Measurements from ENCODE around the gene CD9. TPM values are rescaled to one million over a fixed set of nuclear protein-coding genes. Genes with fewer than 3 reads are reported as not detected.

CD9 gene
- total RNA-seq, 6 experiments from 2014 or later, result 43.2 to 72.6 (median 46.4) TPM

GRCh38 chr12:6229224-6230218 lies 29.3 kb downstream of the CD9 start:
- DNase-seq, result peak; percentile 96
- H3K27ac Mint-ChIP-seq, result peak overlapping the region; percentile 99
- H3K4me1 Mint-ChIP-seq (ENCODE audit: low read depth), result peaks cover 39% of the 10 kb centered on the region
- H3K4me3 Mint-ChIP-seq, result peak overlapping the region; percentile 80
- H3K36me3 Mint-ChIP-seq (ENCODE audit: low read depth), result no peaks in the 10 kb centered on the region
- TF ChIP-seq CTCF (IDR thresholded peaks at IDR 0.05), result no peak
- peaks cover 2% of the 10 kb centered on the region for H3K27me3 Mint-ChIP-seq (ENCODE audit: insufficient read depth)
- no peaks in the 10 kb centered on the region for H3K9me3 Mint-ChIP-seq

- Mint-ChIP-seq H3K36me3 (ENCODE audit: low read depth) (peaks cover under 1% of the 10 kb centered on the region; the same call in 1 of the 2 replicates), H3K4me1 (ENCODE audit: low read depth) (peaks cover 39% of the 10 kb centered on the region), H3K27ac (peak overlapping the region; percentile 99), H3K27me3 (ENCODE audit: insufficient read depth) (peaks cover 2% of the 10 kb centered on the region), H3K4me3 (peak overlapping the region; percentile 80), H3K9me3 (no peaks in the 10 kb centered on the region)
- no peak for DNase-seq
- no peak for TF ChIP-seq CTCF (IDR thresholded peaks at IDR 0.05)
Measured at GRCh38 chr12:6230321-6231110, 30.3 kb downstream of the CD9 start.

GRCh38 chr12:6231359-6232268 lies 31.4 kb downstream of the CD9 start:
- Mint-ChIP-seq H3K9me3 (no peaks in the 10 kb centered on the region), H3K27ac (peak overlapping the region; percentile 26), H3K36me3 (ENCODE audit: low read depth) (peaks cover 6% of the 10 kb centered on the region; the same call in 1 of the 2 replicates), H3K4me1 (ENCODE audit: low read depth) (peaks cover 39% of the 10 kb centered on the region), H3K27me3 (ENCODE audit: insufficient read depth) (peaks cover 2% of the 10 kb centered on the region), H3K4me3 (no peak overlapping the region)
- no peak for DNase-seq
- no peak for TF ChIP-seq CTCF (IDR thresholded peaks at IDR 0.05)

GRCh38 chr12:6233121-6233971 lies 33.1 kb downstream of the CD9 start:
- Mint-ChIP-seq H3K4me1 (ENCODE audit: low read depth) (peaks cover 39% of the 10 kb centered on the region), H3K27me3 (ENCODE audit: insufficient read depth) (peaks cover 2% of the 10 kb centered on the region), H3K27ac (peak overlapping the region; percentile 5), H3K9me3 (no peaks in the 10 kb centered on the region), H3K36me3 (ENCODE audit: low read depth) (peaks cover 11% of the 10 kb centered on the region; the same call in 1 of the 2 replicates), H3K4me3 (no peak overlapping the region)
- TF ChIP-seq CTCF (IDR thresholded peaks at IDR 0.05), result no peak
- DNase-seq, result no peak
